ENCODE measurements around the gene IGSF3. TPM values are rescaled to one million over a fixed set of nuclear protein-coding genes. Genes with fewer than 3 reads are reported as not detected.

The IGSF3 gene
- total RNA-seq, result 3.5 and 13.8 TPM in 2 replicates

- TF ChIP-seq CTCF (IDR thresholded peaks at IDR 0.05; ENCODE audit: insufficient read depth, low read depth, low read length), result no peak
- H3K4me3 ChIP-seq (ENCODE audit: low read depth, low read length), result peak within 1 kb of the TSS; percentile 62
- DNase-seq (ENCODE audit: low read depth), result peak; percentile 43
Measured at GRCh38 chr1:116667575-116668105, at the start of gene IGSF3. Gene IGSF3, minus strand, starts transcription at chr1:116667733. Its CDS starts 1,407 bp downstream, at chr1:116666326.

GRCh38 chr1:116717318-116717717 is 49.8 kb upstream of the IGSF3 start:
- DNase-seq (ENCODE audit: low read depth), result no peak
- H3K4me3 ChIP-seq (ENCODE audit: low read depth, low read length), result no peak overlapping the region
- no peak for TF ChIP-seq CTCF (IDR thresholded peaks at IDR 0.05; ENCODE audit: insufficient read depth, low read depth, low read length)

GRCh38 chr1:116716391-116716790 is 48.9 kb upstream of the IGSF3 start:
- no peak for TF ChIP-seq CTCF (IDR thresholded peaks at IDR 0.05; ENCODE audit: insufficient read depth, low read depth, low read length)
- no peak for DNase-seq (ENCODE audit: low read depth)

GRCh38 chr1:116713474-116713873 is 45.9 kb upstream of the IGSF3 start:
- no peak for TF ChIP-seq CTCF (IDR thresholded peaks at IDR 0.05; ENCODE audit: insufficient read depth, low read depth, low read length)
- no peak for DNase-seq (ENCODE audit: low read depth)
- no peak overlapping the region for H3K4me3 ChIP-seq (ENCODE audit: low read depth, low read length)

More at GRCh38 chr1:116716391-116716790, 48.9 kb upstream of the IGSF3 start:
- no peak overlapping the region for H3K4me3 ChIP-seq (ENCODE audit: low read depth, low read length)

- no peak overlapping the region for H3K4me3 ChIP-seq (ENCODE audit: low read depth, low read length)
- no peak for TF ChIP-seq CTCF (IDR thresholded peaks at IDR 0.05; ENCODE audit: insufficient read depth, low read depth, low read length)
- no peak for DNase-seq (ENCODE audit: low read depth)
Measured at GRCh38 chr1:116712510-116712909, 45.0 kb upstream of the IGSF3 start.

- H3K4me3 ChIP-seq (ENCODE audit: low read depth, low read length), result no peak overlapping the region
- TF ChIP-seq CTCF (IDR thresholded peaks at IDR 0.05; ENCODE audit: insufficient read depth, low read depth, low read length), result no peak
- no peak for DNase-seq (ENCODE audit: low read depth)
Measured at GRCh38 chr1:116711263-116711840, 43.8 kb upstream of the IGSF3 start.

Data from fibroblast of villous mesenchyme (primary cell).